ENCODE results near the gene TRIM4. TPM values are rescaled to one million over a fixed set of nuclear protein-coding genes. Genes with fewer than 3 reads are reported as not detected.
A peak's percentile ranks its signal among the peaks of the same experiment; 100 is the strongest.

TRIM4 gene
- polyA plus RNA-seq, 1 experiment = 32.7 TPM

DNA sequence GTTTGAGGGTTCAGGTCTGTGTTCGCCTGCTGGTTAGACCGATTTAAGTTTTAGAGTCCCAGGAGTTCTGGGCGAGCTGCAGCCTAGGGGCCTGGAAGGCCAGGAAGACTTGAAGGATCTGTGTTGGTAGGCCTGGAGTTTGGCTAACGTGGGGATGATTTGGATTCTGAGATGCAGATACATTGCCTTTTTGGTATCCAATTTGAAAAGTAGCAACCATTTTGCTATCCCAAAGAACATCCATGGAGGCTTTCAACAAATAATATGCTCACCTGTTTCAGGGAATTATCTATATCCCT is 433 bp upstream of the TRIM4 start:
- Histone ChIP-seq H3K27ac (ENCODE audit: low read depth, low read length) (peak overlapping the region; percentile 91), H3K9me3 (ENCODE audit: control insufficient read depth, insufficient read depth, low read length) (no peaks in the 10 kb centered on the region), H3K27me3 (ENCODE audit: control insufficient read depth, insufficient read depth, low read length) (no peaks in the 10 kb centered on the region), H3K4me3 (ENCODE audit: low read depth, low read length) (peak overlapping the region; percentile 90)
- CTCF ChIA-PET = interaction anchor here (1.2 to 1.8 kb wide), 2 partner anchors 9 to 56 kb away, joined by 5 to 8 read pairs; partner anchors contain the start of genes AZGP1 and GJC3
- POLR2A ChIA-PET = interaction anchor here (0.7 to 1.1 kb wide), 5 partner anchors 8 to 362 kb away, joined by 3 to 6 read pairs (median 3); partner anchors contain the start of genes GJC3 and ZNF655
- no peak for DNase-seq (ENCODE audit: low read depth, low spot score)
- TF ChIP-seq, protein P1, sequence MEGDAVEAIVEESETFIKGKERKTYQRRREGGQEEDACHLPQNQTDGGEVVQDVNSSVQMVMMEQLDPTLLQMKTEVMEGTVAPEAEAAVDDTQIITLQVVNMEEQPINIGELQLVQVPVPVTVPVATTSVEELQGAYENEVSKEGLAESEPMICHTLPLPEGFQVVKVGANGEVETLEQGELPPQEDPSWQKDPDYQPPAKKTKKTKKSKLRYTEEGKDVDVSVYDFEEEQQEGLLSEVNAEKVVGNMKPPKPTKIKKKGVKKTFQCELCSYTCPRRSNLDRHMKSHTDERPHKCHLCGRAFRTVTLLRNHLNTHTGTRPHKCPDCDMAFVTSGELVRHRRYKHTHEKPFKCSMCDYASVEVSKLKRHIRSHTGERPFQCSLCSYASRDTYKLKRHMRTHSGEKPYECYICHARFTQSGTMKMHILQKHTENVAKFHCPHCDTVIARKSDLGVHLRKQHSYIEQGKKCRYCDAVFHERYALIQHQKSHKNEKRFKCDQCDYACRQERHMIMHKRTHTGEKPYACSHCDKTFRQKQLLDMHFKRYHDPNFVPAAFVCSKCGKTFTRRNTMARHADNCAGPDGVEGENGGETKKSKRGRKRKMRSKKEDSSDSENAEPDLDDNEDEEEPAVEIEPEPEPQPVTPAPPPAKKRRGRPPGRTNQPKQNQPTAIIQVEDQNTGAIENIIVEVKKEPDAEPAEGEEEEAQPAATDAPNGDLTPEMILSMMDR (IDR thresholded peaks at IDR 0.05; ENCODE audit: low read depth, low read length) = no peak

- CTCF ChIA-PET = no interaction called here
Measured at GRCh38 chr7:99910976-99911375, 8.4 kb downstream of the TRIM4 start.

DNA sequence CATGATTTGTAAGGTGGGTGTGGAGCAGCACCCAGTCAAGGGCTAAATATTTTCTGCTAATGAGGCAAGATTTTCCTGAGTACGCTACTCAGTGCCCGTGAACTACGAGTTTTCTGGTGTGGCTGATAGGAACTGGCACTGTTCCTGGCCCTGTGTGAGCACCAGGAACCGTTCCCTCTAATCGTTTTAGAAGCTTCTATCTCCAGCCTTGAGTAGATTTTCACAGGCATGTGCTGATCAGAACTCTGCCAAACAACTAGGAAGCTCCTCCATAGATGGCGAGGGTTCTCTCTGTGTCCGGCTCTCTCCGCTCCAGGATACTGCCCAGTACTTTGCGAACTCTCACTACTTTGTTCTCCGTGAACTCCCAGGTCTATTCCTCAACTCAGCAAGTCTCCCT is 17.7 kb downstream of the TRIM4 start:
- DNase-seq (ENCODE audit: low read depth, low spot score) = no peak
- Histone ChIP-seq H3K4me3 (ENCODE audit: low read depth, low read length) (no peak overlapping the region), H3K9me3 (ENCODE audit: control insufficient read depth, insufficient read depth, low read length) (no peaks in the 10 kb centered on the region), H3K27me3 (ENCODE audit: control insufficient read depth, insufficient read depth, low read length) (no peaks in the 10 kb centered on the region), H3K27ac (ENCODE audit: low read depth, low read length) (no peak overlapping the region)
- POLR2A ChIA-PET = no interaction called here
- CTCF ChIA-PET = interaction anchor here (1.0 kb wide), 1 partner anchor 12 kb away, joined by 3 read pairs; no protein-coding TSS in a partner anchor
- TF ChIP-seq, protein P1 (IDR thresholded peaks at IDR 0.05; ENCODE audit: low read depth, low read length) = no peak

More at GRCh38 chr7:99910976-99911375, 8.4 kb downstream of the TRIM4 start:
- no peak overlapping the region for H3K4me3 ChIP-seq (ENCODE audit: low read depth, low read length)
- TF ChIP-seq, protein P1 (IDR thresholded peaks at IDR 0.05; ENCODE audit: low read depth, low read length) = no peak
- no peaks in the 10 kb centered on the region for H3K27me3 ChIP-seq (ENCODE audit: control insufficient read depth, insufficient read depth, low read length)
- no peak for DNase-seq (ENCODE audit: low read depth, low spot score)
- H3K27ac ChIP-seq (ENCODE audit: low read depth, low read length) = no peak overlapping the region
- no peaks in the 10 kb centered on the region for H3K9me3 ChIP-seq (ENCODE audit: control insufficient read depth, insufficient read depth, low read length)
- POLR2A ChIA-PET = no interaction called here

- no peaks in the 10 kb centered on the region for H3K9me3 ChIP-seq (ENCODE audit: control insufficient read depth, insufficient read depth, low read length)
- ChIA-PET POLR2A (no interaction called here), CTCF (no interaction called here)
- no peak overlapping the region for H3K27ac ChIP-seq (ENCODE audit: low read depth, low read length)
- DNase-seq (ENCODE audit: low read depth, low spot score) = no peak
- TF ChIP-seq, protein P1 (IDR thresholded peaks at IDR 0.05; ENCODE audit: low read depth, low read length) = no peak
- H3K4me3 ChIP-seq (ENCODE audit: low read depth, low read length) = no peak overlapping the region
- no peaks in the 10 kb centered on the region for H3K27me3 ChIP-seq (ENCODE audit: control insufficient read depth, insufficient read depth, low read length)
Measured at GRCh38 chr7:99899830-99900519, 19.4 kb downstream of the TRIM4 start.

DNA sequence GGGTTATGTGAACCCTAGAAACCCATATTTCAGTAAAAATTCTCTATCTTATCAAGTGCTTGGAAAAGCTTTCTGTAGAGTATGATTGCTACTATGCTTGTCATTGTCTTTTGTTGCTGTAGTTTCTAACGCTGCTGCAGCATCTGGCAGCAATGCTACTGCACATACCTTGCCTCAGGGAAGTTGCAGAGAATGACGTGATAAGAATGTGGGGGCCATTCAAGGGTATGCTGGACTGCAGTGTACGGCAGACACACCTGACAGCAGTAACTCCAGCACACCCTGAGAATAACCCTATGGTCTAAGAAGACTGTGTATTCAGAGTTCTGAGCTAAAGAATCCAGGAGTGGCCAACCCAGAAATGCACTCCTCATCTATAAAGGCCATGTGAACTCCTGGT is 20.5 kb downstream of the TRIM4 start:
- POLR2A ChIA-PET = no interaction called here
- no peaks in the 10 kb centered on the region for H3K27me3 ChIP-seq (ENCODE audit: control insufficient read depth, insufficient read depth, low read length)
- TF ChIP-seq, protein P1 (IDR thresholded peaks at IDR 0.05; ENCODE audit: low read depth, low read length) = no peak
- no peak overlapping the region for H3K4me3 ChIP-seq (ENCODE audit: low read depth, low read length)
- no peak overlapping the region for H3K27ac ChIP-seq (ENCODE audit: low read depth, low read length)
- no peak for DNase-seq (ENCODE audit: low read depth, low spot score)
- CTCF ChIA-PET = no interaction called here
- H3K9me3 ChIP-seq (ENCODE audit: control insufficient read depth, insufficient read depth, low read length) = no peaks in the 10 kb centered on the region

Data from AG04450 (cell line).